ENCODE data around the gene CDHR4.

GRCh38 chr3:49757197-49757596 is 42.5 kb downstream of the CDHR4 start:
- TF ChIP-seq CTCF (conservative IDR thresholded peaks at IDR 0.05; ENCODE audit: low read length) (no peak), EZH2phosphoT487 (IDR thresholded peaks at IDR 0.05; ENCODE audit: borderline replicate concordance, low read depth, low read length) (no peak)

All from OCI-LY7 (cell line).